Neural cell (in vitro differentiated cells): ENCODE measurements around the gene PLIN4. TPM values are rescaled to one million over a fixed set of nuclear protein-coding genes. Genes with fewer than 3 reads are reported as not detected.

Experiments
- H2AFZ ChIP-seq: fragments of 200-600, 300-800 bp; sonication (generic), shearing (Covaris generic); 2 replicates; pipeline ENCODE4 v1.6.0; 2014; ENCODE audit warnings: low read depth, mild to moderate bottlenecking, antibody characterized with exemption, low read length, moderate library complexity
- H3F3A ChIP-seq: fragments of 200-600 bp; shearing (Covaris generic); 2 replicates; pipeline ENCODE4 v1.6.1; 2016; ENCODE audit warnings: mild to moderate bottlenecking, moderate library complexity, mixed read lengths, antibody characterized with exemption, low read length; ENCODE audit not compliant: insufficient read depth, poor library complexity, severe bottlenecking
- H3K27ac ChIP-seq: fragments of 200-600, 300-800 bp; sonication (generic), shearing (Covaris generic); 2 replicates; pipeline ENCODE4 v1.5.1; 2014; ENCODE audit warnings: mild to moderate bottlenecking, low read length, moderate library complexity
- H3K27me3 ChIP-seq: fragments of 300-800, 200-600 bp; sonication (generic), shearing (Covaris generic); 2 replicates; pipeline ENCODE4 v1.6.0; 2014; ENCODE audit warnings: mild to moderate bottlenecking, low read depth, low read length, moderate library complexity; ENCODE audit not compliant: insufficient read depth
- H3K36me3 ChIP-seq: fragments of 300-800, 200-600 bp; sonication (generic), shearing (Covaris generic); 2 replicates; pipeline ENCODE4 v1.5.1; 2014; ENCODE audit warnings: mild to moderate bottlenecking, antibody characterized with exemption, low read length, moderate library complexity; ENCODE audit not compliant: insufficient read depth
- H3K4me2 ChIP-seq: fragments of 300-800, 200-600 bp; sonication (generic), shearing (Covaris generic); 2 replicates; pipeline ENCODE4 v1.6.0; 2014; ENCODE audit warnings: mild to moderate bottlenecking, low read length
- H3K4me3 ChIP-seq: fragments of 300-800, 200-600 bp; sonication (generic), shearing (Covaris generic); 2 replicates; pipeline ENCODE4 v1.5.1; 2014; ENCODE audit warnings: mild to moderate bottlenecking, low read length, moderate library complexity
- H3K79me2 ChIP-seq: fragments of 200-600 bp; shearing (Covaris generic); replicated peaks from 2 replicates; pipeline ENCODE4 v1.6.0; 2014; ENCODE audit warnings: mild to moderate bottlenecking, low read length, moderate library complexity; ENCODE audit not compliant: insufficient read depth
- H3K9ac ChIP-seq: fragments of 300-800, 200-600 bp; sonication (generic), shearing (Covaris generic); 2 replicates; pipeline ENCODE4 v1.6.1; 2016; ENCODE audit warnings: mild to moderate bottlenecking, low read length, mixed read lengths
- H3K9me2 ChIP-seq: fragments of 200-600 bp; shearing (Covaris generic); 2 replicates; pipeline ENCODE4 v1.6.1; 2016; ENCODE audit warnings: mild to moderate bottlenecking, low read length, mixed read lengths; ENCODE audit not compliant: insufficient read depth
- H3K9me3 ChIP-seq: fragments of 200-600, 300-800 bp; sonication (generic), shearing (Covaris generic); 2 replicates; pipeline ENCODE4 v1.6.1; 2016; ENCODE audit warnings: mild to moderate bottlenecking, mixed run types, low read length, moderate library complexity, mixed read lengths
- H4K20me1 ChIP-seq: fragments of 200-600 bp; shearing (Covaris generic); 2 replicates; pipeline ENCODE4 v1.6.1; 2016; ENCODE audit warnings: mild to moderate bottlenecking, mixed run types; ENCODE audit not compliant: insufficient read depth
- EP300 ChIP-seq: fragments of 450-650 bp; conservative IDR thresholded peaks from 2 replicates; pipeline ENCODE4 v1.6.1; 2014; ENCODE audit warnings: antibody characterized with exemption, mild to moderate bottlenecking, moderate library complexity; ENCODE audit not compliant: poor library complexity, severe bottlenecking
- EZH2 ChIP-seq: fragments of 200-600, 300-800 bp; shearing (Covaris generic), sonication (generic); IDR thresholded peaks from 2 replicates; pipeline ENCODE4 v1.6.1; 2014; ENCODE audit warnings: antibody characterized with exemption, low read length, borderline replicate concordance, mild to moderate bottlenecking; ENCODE audit not compliant: insufficient read depth, poor library complexity, severe bottlenecking
- MXI1 ChIP-seq: fragments of 450-650 bp; conservative IDR thresholded peaks from 2 replicates; pipeline ENCODE4 v1.6.1; 2014; ENCODE audit warnings: antibody characterized with exemption, mild to moderate bottlenecking; ENCODE audit not compliant: poor library complexity, severe bottlenecking
- POLR2AphosphoS5 ChIP-seq: IDR thresholded peaks from 2 replicates; pipeline ENCODE4 v1.6.1; 2012
- RAD21 ChIP-seq: fragments of 450-650 bp; conservative IDR thresholded peaks from 2 replicates; pipeline ENCODE4 v1.6.1; 2014; ENCODE audit warnings: antibody characterized with exemption, mild to moderate bottlenecking, moderate library complexity
- SMC3 ChIP-seq: fragments of 450-650 bp; conservative IDR thresholded peaks from 2 replicates; pipeline ENCODE4 v1.6.1; 2014; ENCODE audit warnings: antibody characterized with exemption, mild to moderate bottlenecking, moderate library complexity; ENCODE audit not compliant: poor library complexity
- TAF1 ChIP-seq: IDR thresholded peaks from 2 replicates; pipeline ENCODE4 v1.6.1; 2012; ENCODE audit warnings: low read depth
- polyA plus RNA-seq: library from polyadenylated mRNA; depleted of rRNA; stranded (reverse); fragments of >200 nt; gene quantifications from 2 replicates; pipeline ENCODE4 v1.2.3, GENCODE V29; 2014
- TF ChIP-seq, protein P1 (sequence below): fragments of 450-650 bp; IDR thresholded peaks from 2 replicates; pipeline ENCODE4 v1.5.1; 2014; ENCODE audit warnings: antibody characterized with exemption, mild to moderate bottlenecking, moderate library complexity; ENCODE audit not compliant: poor library complexity, severe bottlenecking
- TF ChIP-seq, protein P2 (sequence below): IDR thresholded peaks from 2 replicates; pipeline ENCODE4 v1.6.1; 2012; ENCODE audit warnings: borderline replicate concordance

Gene PLIN4
- polyA plus RNA-seq, 1 donor from 2014 or later = not detected

DNA sequence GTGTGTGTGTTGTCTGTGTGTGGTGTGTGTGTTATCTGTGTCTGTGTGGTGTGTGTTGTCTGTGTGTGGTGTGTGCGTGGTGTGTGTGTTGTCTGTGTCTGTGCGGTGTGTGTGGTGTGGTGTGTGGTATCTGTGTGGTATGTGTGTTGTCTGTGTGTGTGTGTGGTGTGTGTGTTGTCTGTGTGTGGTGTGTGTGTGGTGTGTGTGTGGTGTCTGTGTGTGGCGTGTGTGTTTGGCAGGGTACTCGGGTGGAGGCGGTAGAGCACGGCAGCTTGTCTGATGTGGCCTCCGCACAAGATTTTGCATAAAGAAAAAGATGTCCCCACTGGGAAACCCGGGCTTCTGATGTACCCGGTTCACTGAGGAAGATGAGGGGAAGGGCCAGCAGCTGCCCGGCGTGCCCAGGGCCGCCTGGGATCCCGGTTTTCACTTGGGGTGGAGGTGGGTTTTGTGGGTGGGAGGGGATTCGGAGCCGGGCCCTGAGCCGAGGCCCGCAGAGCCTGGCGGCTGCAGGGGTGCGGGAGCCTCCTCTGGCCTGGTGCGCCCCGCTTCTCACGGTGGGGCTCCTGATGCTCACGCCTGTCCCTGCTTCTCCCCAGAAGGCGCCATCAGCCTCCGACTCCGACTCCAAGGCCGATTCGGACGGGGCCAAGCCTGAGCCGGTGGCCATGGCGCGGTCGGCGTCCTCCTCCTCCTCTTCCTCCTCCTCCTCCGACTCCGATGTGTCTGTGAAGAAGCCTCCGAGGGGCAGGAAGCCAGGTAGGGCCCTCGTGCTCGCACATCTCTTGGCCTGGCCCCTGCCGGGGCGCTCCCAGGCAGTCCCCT is 25.0 kb downstream of the PLIN4 start:
- Histone ChIP-seq H3K79me2 (no peaks in the 10 kb centered on the region), H4K20me1 (no peaks in the 10 kb centered on the region)

DNA sequence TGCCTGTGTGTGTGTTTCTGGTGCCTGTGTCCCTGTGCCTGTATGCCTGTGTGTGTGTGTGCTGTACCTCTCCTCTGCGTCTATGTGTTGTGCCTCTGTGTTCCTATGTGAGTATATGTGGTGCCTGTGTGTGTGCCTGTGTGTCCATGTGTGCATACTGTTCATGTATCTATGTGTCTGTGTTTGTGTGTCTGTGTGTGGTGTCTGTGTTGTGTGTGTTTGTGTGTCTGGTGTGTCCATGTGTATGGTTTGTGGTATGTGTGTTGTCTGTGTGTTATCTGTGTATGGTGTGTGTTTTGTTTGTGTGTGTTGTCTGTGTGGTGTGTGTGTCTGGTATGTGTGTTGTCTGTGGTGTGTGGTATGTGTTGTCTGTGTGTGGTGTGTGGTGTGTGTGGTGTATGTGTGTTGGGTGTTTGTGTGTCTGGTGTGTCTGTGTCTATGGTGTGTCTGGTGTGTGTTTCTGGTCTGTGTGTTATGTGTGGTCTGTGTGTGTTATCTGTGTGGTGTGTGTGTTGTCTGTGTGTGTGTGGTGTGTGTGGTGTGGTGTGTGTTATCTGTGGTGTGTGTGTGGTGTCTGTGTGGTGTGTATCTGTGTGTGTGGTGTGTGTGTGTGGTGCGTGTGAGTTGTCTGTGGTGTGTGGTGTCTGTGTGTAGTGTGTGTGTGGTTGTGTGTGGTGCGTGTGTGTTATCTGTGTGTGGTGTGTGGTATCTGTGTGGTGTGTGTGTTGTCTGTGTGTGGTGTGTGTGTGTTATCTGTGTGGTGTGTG is 25.8 kb downstream of the PLIN4 start:
- Histone ChIP-seq H3K9me2 (no peaks in the 10 kb centered on the region), H3K4me3 (no peak overlapping the region), H3F3A (no peaks in the 10 kb centered on the region), H3K9me3 (no peaks in the 10 kb centered on the region), H4K20me1 (no peaks in the 10 kb centered on the region), H3K79me2 (no peaks in the 10 kb centered on the region), H3K36me3 (no peaks in the 10 kb centered on the region), H3K4me2 (no peak overlapping the region), H3K27ac (no peak overlapping the region), H2AFZ (no peak overlapping the region), H3K9ac (no peak overlapping the region), H3K27me3 (no peaks in the 10 kb centered on the region)
- TF ChIP-seq TAF1 (no peak), EP300 (no peak), POLR2AphosphoS5 (no peak), RAD21 (no peak), EZH2 (no peak), MXI1 (no peak), SMC3 (no peak)
- TF ChIP-seq, protein P1, sequence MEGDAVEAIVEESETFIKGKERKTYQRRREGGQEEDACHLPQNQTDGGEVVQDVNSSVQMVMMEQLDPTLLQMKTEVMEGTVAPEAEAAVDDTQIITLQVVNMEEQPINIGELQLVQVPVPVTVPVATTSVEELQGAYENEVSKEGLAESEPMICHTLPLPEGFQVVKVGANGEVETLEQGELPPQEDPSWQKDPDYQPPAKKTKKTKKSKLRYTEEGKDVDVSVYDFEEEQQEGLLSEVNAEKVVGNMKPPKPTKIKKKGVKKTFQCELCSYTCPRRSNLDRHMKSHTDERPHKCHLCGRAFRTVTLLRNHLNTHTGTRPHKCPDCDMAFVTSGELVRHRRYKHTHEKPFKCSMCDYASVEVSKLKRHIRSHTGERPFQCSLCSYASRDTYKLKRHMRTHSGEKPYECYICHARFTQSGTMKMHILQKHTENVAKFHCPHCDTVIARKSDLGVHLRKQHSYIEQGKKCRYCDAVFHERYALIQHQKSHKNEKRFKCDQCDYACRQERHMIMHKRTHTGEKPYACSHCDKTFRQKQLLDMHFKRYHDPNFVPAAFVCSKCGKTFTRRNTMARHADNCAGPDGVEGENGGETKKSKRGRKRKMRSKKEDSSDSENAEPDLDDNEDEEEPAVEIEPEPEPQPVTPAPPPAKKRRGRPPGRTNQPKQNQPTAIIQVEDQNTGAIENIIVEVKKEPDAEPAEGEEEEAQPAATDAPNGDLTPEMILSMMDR = no peak
- TF ChIP-seq, protein P2, sequence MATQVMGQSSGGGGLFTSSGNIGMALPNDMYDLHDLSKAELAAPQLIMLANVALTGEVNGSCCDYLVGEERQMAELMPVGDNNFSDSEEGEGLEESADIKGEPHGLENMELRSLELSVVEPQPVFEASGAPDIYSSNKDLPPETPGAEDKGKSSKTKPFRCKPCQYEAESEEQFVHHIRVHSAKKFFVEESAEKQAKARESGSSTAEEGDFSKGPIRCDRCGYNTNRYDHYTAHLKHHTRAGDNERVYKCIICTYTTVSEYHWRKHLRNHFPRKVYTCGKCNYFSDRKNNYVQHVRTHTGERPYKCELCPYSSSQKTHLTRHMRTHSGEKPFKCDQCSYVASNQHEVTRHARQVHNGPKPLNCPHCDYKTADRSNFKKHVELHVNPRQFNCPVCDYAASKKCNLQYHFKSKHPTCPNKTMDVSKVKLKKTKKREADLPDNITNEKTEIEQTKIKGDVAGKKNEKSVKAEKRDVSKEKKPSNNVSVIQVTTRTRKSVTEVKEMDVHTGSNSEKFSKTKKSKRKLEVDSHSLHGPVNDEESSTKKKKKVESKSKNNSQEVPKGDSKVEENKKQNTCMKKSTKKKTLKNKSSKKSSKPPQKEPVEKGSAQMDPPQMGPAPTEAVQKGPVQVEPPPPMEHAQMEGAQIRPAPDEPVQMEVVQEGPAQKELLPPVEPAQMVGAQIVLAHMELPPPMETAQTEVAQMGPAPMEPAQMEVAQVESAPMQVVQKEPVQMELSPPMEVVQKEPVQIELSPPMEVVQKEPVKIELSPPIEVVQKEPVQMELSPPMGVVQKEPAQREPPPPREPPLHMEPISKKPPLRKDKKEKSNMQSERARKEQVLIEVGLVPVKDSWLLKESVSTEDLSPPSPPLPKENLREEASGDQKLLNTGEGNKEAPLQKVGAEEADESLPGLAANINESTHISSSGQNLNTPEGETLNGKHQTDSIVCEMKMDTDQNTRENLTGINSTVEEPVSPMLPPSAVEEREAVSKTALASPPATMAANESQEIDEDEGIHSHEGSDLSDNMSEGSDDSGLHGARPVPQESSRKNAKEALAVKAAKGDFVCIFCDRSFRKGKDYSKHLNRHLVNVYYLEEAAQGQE = no peak

More for the DNA sequence above, 25.0 kb downstream of the PLIN4 start:
- no peaks in the 10 kb centered on the region for H3F3A ChIP-seq
- H3K4me2 ChIP-seq = no peak overlapping the region
- TF ChIP-seq EP300 (no peak), SMC3 (no peak), TAF1 (no peak), EZH2 (no peak)
- TF ChIP-seq, protein P1 = no peak
- H3K9me3 ChIP-seq = no peaks in the 10 kb centered on the region
- H3K9ac ChIP-seq = no peak overlapping the region
- H3K27ac ChIP-seq = no peak overlapping the region
- no peaks in the 10 kb centered on the region for H3K27me3 ChIP-seq
- no peak overlapping the region for H3K4me3 ChIP-seq
- no peaks in the 10 kb centered on the region for H3K36me3 ChIP-seq
- H3K9me2 ChIP-seq = no peaks in the 10 kb centered on the region
- H2AFZ ChIP-seq = no peak overlapping the region
